Measurements from ENCODE around the gene MIB1. TPM values are rescaled to one million over a fixed set of nuclear protein-coding genes. Genes with fewer than 3 reads are reported as not detected.

Gene MIB1
- total RNA-seq, 3 donors from 2014 or later, result 35.0 to 55.2 (median 37.7) TPM

DNA sequence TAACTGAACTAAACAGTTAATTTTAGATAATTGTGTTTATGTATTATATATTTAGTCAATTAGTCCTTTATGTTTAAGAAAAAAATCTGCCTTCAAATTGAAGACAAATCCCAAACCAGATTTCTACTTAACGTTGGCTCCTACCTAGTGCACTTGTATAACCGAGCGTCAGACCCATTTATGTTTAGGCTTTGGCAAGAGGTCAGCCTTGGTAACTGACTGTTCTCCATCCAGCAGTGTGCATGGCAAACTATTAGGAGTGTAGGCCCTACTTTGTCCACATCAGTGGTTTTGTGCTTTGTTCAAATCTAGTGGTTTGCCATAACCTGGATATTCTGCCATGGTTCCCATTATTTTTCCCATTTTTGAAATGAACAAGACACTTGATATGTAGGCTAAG lies 114.8 kb downstream of the MIB1 start:
- Histone ChIP-seq H3K27ac (no peak overlapping the region), H3K36me3 (peaks cover 15% of the 10 kb centered on the region), H3K9me3 (no peaks in the 10 kb centered on the region), H3K4me1 (no peaks in the 10 kb centered on the region), H3K27me3 (no peaks in the 10 kb centered on the region), H3K4me3 (no peak overlapping the region)
- DNase-seq (ENCODE audit: low spot score in 2 of 2), result no peak
- TF ChIP-seq POLR2AphosphoS5 (IDR thresholded peaks at IDR 0.05), result no peak
- TF ChIP-seq, protein P1, sequence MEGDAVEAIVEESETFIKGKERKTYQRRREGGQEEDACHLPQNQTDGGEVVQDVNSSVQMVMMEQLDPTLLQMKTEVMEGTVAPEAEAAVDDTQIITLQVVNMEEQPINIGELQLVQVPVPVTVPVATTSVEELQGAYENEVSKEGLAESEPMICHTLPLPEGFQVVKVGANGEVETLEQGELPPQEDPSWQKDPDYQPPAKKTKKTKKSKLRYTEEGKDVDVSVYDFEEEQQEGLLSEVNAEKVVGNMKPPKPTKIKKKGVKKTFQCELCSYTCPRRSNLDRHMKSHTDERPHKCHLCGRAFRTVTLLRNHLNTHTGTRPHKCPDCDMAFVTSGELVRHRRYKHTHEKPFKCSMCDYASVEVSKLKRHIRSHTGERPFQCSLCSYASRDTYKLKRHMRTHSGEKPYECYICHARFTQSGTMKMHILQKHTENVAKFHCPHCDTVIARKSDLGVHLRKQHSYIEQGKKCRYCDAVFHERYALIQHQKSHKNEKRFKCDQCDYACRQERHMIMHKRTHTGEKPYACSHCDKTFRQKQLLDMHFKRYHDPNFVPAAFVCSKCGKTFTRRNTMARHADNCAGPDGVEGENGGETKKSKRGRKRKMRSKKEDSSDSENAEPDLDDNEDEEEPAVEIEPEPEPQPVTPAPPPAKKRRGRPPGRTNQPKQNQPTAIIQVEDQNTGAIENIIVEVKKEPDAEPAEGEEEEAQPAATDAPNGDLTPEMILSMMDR (IDR thresholded peaks at IDR 0.05), result no peak
- TF ChIP-seq POLR2A (IDR thresholded peaks at IDR 0.05), result no peak
- intact Hi-C loops (cut with DNase I; ENCODE audit: low total_unique reads), result no loop called here

DNA sequence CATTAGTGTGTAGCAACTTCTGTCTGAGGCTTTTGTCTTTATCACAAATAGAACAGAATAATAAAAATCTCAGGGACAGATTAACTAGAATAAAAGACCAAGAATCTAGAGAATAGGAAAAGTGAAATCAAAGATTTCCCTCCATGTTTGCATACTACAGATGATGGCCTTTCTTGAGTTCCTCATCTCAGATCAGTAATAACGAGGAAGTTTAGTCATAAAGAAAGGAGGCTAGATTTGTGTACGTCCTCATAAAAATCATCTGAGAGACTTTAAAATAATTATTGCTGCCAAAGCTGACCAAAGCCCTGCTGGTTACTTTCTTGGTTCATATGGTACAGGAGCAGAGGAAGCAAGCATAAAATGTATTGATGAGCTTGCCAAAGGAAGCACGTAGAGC lies 117.3 kb downstream of the MIB1 start:
- Histone ChIP-seq H3K27me3 (no peaks in the 10 kb centered on the region), H3K36me3 (peaks cover 15% of the 10 kb centered on the region), H3K4me1 (no peaks in the 10 kb centered on the region), H3K27ac (no peak overlapping the region), H3K4me3 (no peak overlapping the region), H3K9me3 (no peaks in the 10 kb centered on the region)
- DNase-seq (ENCODE audit: low spot score in 2 of 2), result no peak
- intact Hi-C loops (cut with DNase I; ENCODE audit: low total_unique reads), result no loop called here
- TF ChIP-seq POLR2AphosphoS5 (IDR thresholded peaks at IDR 0.05), result no peak
- no peak for TF ChIP-seq POLR2A (IDR thresholded peaks at IDR 0.05)
- TF ChIP-seq, protein P1 (IDR thresholded peaks at IDR 0.05), result no peak

DNA sequence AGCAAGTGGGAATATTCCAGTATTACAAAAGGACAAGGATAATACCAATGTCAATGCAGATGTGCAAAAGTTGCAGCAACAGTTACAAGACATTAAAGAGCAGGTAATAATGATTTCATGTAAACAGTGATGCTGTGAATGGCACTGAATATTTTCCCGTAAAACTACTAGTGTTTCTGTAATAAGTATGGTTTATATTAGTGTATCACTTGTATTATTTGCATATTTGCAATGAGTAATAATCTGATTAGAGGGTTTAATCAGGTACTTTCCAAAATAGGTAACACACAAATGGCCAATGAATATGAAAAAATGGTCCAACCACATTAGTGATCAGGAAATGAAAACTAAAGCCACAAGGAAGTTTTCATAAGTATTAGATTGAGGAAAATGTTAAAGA lies 118.0 kb downstream of the MIB1 start:
- Histone ChIP-seq H3K36me3 (peaks cover 15% of the 10 kb centered on the region), H3K27ac (no peak overlapping the region), H3K4me3 (no peak overlapping the region), H3K9me3 (no peaks in the 10 kb centered on the region), H3K27me3 (no peaks in the 10 kb centered on the region), H3K4me1 (no peaks in the 10 kb centered on the region)
- intact Hi-C loops (cut with DNase I; ENCODE audit: low total_unique reads), result no loop called here
- TF ChIP-seq, protein P1 (IDR thresholded peaks at IDR 0.05), result no peak
- TF ChIP-seq POLR2AphosphoS5 (IDR thresholded peaks at IDR 0.05), result no peak
- TF ChIP-seq POLR2A (IDR thresholded peaks at IDR 0.05), result no peak
- no peak for DNase-seq (ENCODE audit: low spot score in 2 of 2)

DNA sequence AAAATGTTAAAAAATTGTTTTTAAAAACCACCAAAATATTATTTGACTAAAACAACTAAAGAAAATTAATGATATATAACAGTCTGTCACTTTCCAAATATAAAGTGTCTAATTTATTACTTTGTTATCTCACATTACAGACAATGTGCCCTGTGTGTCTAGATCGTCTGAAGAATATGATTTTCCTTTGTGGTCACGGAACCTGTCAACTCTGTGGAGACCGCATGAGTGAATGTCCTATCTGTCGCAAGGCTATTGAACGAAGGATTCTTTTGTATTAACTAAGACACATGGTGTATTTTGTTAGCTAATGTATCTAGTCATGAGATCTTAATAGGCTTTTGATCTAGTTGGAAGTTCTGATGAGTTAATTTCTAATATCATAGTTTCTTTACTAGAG lies 123.8 kb downstream of the MIB1 start:
- Histone ChIP-seq H3K27ac (no peak overlapping the region), H3K4me3 (no peak overlapping the region), H3K27me3 (no peaks in the 10 kb centered on the region), H3K9me3 (no peaks in the 10 kb centered on the region), H3K36me3 (no peaks in the 10 kb centered on the region), H3K4me1 (no peaks in the 10 kb centered on the region)
- intact Hi-C loops (cut with DNase I; ENCODE audit: low total_unique reads), result no loop called here
- no peak for DNase-seq (ENCODE audit: low spot score in 2 of 2)
- no peak for TF ChIP-seq POLR2A (IDR thresholded peaks at IDR 0.05)
- TF ChIP-seq, protein P1 (IDR thresholded peaks at IDR 0.05), result no peak
- TF ChIP-seq POLR2AphosphoS5 (IDR thresholded peaks at IDR 0.05), result no peak

DNA sequence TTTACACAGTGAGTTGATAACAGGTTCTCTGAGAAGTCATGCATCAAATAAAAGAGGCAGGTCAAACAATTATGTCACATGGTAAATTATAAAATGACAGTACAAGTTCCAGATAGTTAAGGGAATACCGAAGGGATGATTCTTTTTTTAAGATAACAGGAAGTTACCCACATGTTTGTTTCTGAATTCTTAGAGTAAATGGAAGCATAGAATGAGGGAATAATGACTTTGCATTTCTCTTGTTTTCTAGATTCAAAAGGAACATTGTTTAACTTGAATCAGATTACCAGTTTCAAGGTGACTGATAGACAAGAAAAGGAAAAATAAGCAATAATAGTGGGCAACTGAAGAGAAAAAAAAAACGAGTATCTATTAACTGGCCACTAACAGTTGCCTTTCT lies 124.5 kb downstream of the MIB1 start:
- H3K4me1 ChIP-seq, result no peaks in the 10 kb centered on the region
- H3K36me3 ChIP-seq, result no peaks in the 10 kb centered on the region
- H3K9me3 ChIP-seq, result no peaks in the 10 kb centered on the region
- H3K27ac ChIP-seq, result no peak overlapping the region
- TF ChIP-seq POLR2AphosphoS5 (IDR thresholded peaks at IDR 0.05) (no peak), POLR2A (IDR thresholded peaks at IDR 0.05) (no peak)
- TF ChIP-seq, protein P1 (IDR thresholded peaks at IDR 0.05), result no peak
- intact Hi-C loops (cut with DNase I; ENCODE audit: low total_unique reads), result no loop called here
- no peak overlapping the region for H3K4me3 ChIP-seq
- no peaks in the 10 kb centered on the region for H3K27me3 ChIP-seq
- no peak for DNase-seq (ENCODE audit: low spot score in 2 of 2)

Data from breast epithelium (tissue), 4 donors.